Heart left ventricle (tissue), 13 donors: Measurements from ENCODE around the gene MRPL36.

Experiments
- POLR2A ChIP-seq, 2 donors: fragments of 450-650 bp; IDR thresholded peaks; one replicate each; pipeline ENCODE4 v1.6.1; 2017; ENCODE audit warnings: antibody characterized with exemption in 2 of 2, mild to moderate bottlenecking in 2 of 2, moderate library complexity in 2 of 2
- TF ChIP-seq, protein P1 (sequence below), 12 donors: fragments of 200-600 bp; sonication (generic) in 4 of 12; IDR thresholded peaks; one replicate each; pipeline versions ENCODE4 v1.5.0 to v1.8.0; 2018 to 2022; ENCODE audit warnings: antibody characterized with exemption in 12 of 12, mild to moderate bottlenecking in 5 of 12
- donor health status: ischemic (EF 13 %, LVEDD 7.1; RV severe dilation, severe dysfunction).
- donor health status: DM: no; HTN: yes; CAD: no.
- donor health status: DM: no; HTN: no; CAD: no.
- donor health status: ischemic (EF 25% LVEDD 6.9; RV normal size, moderate dysfunction).
- donor health status: ischemic (EF 25% LVEDD 5.7; RV mildly dilated, moderate dysfunction).
- donor health status: ischemic (EF 35%, LVEDD 5.7; RV mildly dilated, moderate dysfunction).
- donor health status: nonischemic (EF 11% LVEDD 7.7; RV severe dilation, severe dysfunction).
- donor health status: DM: yes; HTN: yes; CAD: no.
- donor health status: PGD.
- donor health status: ischemic (EF 29% LVEDD 5.4; RV normal size, mild dysfunction).
- donor health status: nonischemic (EF 23%, LVEDD 6.1; RV moderate dilation, normal function).

DNA sequence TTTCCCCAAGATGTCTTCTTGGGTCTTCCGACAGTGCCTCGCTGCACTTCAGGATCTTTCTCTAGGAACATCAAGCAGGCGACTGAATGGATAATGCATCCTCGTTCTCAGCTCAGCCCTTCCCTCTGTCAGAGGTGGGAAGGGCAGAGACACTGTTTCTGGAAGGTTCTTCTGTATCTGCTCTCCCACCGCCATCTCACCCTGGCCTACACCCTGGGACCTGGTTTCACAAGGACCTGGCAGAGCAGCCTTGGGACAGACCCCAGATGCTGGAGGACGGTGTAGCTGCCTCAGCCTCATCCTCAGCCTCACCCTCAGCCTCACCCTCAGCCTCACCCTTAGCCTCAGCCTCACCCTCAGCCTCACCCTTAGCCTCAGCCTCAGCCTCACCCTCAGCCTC is 18.5 kb downstream of the MRPL36 start:
- TF ChIP-seq, protein P1, sequence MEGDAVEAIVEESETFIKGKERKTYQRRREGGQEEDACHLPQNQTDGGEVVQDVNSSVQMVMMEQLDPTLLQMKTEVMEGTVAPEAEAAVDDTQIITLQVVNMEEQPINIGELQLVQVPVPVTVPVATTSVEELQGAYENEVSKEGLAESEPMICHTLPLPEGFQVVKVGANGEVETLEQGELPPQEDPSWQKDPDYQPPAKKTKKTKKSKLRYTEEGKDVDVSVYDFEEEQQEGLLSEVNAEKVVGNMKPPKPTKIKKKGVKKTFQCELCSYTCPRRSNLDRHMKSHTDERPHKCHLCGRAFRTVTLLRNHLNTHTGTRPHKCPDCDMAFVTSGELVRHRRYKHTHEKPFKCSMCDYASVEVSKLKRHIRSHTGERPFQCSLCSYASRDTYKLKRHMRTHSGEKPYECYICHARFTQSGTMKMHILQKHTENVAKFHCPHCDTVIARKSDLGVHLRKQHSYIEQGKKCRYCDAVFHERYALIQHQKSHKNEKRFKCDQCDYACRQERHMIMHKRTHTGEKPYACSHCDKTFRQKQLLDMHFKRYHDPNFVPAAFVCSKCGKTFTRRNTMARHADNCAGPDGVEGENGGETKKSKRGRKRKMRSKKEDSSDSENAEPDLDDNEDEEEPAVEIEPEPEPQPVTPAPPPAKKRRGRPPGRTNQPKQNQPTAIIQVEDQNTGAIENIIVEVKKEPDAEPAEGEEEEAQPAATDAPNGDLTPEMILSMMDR (IDR thresholded peaks at IDR 0.05), result no peak
- no peak for TF ChIP-seq POLR2A (IDR thresholded peaks at IDR 0.05)
